Measurements from ENCODE around the gene ABTB2. TPM values are rescaled to one million over a fixed set of nuclear protein-coding genes. Genes with fewer than 3 reads are reported as not detected.

The ABTB2 gene
- polyA plus RNA-seq, 1 of the 3 experiments (the other 2 are of a cell fraction): 7.8 TPM

DNA sequence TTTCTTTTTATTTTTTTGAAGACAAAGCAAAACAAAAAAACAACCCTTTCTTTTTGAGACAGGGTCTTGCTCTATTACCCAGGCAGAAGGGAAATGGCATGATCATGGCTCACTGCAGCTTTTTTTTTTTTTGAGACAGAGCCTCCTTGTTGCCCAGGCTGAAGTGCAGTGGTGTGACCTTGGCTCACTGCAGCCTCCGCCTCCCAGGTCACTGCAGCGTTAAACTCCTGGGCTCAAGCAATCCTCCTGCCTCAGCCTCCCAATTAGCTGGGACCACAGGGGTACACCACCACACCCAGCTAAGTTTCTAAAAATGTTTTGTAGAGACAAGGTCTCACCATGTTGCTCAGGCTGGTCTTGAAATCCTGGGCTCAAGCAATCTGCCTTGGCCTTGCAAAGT is 124.6 kb downstream of the ABTB2 start:
- peaks cover 9 to 13% of the 10 kb centered on the region in 2 experiments; a peak in 2 of 4 replicates for H3K4me1 ChIP-seq (ENCODE audit: control insufficient read depth in 1 of 2, insufficient read depth in 2 of 2, low read depth in 1 of 2, low read length in 1 of 2)
- no peak overlapping the region for H2AFZ ChIP-seq (ENCODE audit: low read depth)
- no peaks in the 10 kb centered on the region for H3K36me3 ChIP-seq (replicated peaks in 1 of 2; ENCODE audit: control insufficient read depth in 1 of 2, insufficient read depth in 2 of 2, low read length in 1 of 2)
- no peak for TF ChIP-seq GABPA (IDR thresholded peaks at IDR 0.05; ENCODE audit: low read depth)
- no peak for TF ChIP-seq NRF1 (IDR thresholded peaks at IDR 0.05; ENCODE audit: low read depth, low read length)
- TF ChIP-seq, protein P1, sequence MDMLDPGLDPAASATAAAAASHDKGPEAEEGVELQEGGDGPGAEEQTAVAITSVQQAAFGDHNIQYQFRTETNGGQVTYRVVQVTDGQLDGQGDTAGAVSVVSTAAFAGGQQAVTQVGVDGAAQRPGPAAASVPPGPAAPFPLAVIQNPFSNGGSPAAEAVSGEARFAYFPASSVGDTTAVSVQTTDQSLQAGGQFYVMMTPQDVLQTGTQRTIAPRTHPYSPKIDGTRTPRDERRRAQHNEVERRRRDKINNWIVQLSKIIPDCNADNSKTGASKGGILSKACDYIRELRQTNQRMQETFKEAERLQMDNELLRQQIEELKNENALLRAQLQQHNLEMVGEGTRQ (IDR thresholded peaks at IDR 0.05; ENCODE audit: borderline replicate concordance, low read depth, low read length): no peak
- TF ChIP-seq RAD21 (IDR thresholded peaks at IDR 0.05; ENCODE audit: low read length): no peak
- TF ChIP-seq TCF12 (IDR thresholded peaks at IDR 0.05): no peak
- TF ChIP-seq, protein P2, sequence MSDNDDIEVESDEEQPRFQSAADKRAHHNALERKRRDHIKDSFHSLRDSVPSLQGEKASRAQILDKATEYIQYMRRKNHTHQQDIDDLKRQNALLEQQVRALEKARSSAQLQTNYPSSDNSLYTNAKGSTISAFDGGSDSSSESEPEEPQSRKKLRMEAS (IDR thresholded peaks at IDR 0.05; ENCODE audit: low read depth): no peak
- TF ChIP-seq GATA2 (CRISPR knock-in tag; IDR thresholded peaks at IDR 0.05): no peak
- TF ChIP-seq RCOR1 (IDR thresholded peaks at IDR 0.05; ENCODE audit: low read length): no peak
- TF ChIP-seq EZH2phosphoT487 (IDR thresholded peaks at IDR 0.05; ENCODE audit: borderline replicate concordance, low read depth): no peak
- TF ChIP-seq SIN3A (IDR thresholded peaks at IDR 0.05; ENCODE audit: borderline replicate concordance, low read depth, low read length): no peak
- TF ChIP-seq, protein P3, sequence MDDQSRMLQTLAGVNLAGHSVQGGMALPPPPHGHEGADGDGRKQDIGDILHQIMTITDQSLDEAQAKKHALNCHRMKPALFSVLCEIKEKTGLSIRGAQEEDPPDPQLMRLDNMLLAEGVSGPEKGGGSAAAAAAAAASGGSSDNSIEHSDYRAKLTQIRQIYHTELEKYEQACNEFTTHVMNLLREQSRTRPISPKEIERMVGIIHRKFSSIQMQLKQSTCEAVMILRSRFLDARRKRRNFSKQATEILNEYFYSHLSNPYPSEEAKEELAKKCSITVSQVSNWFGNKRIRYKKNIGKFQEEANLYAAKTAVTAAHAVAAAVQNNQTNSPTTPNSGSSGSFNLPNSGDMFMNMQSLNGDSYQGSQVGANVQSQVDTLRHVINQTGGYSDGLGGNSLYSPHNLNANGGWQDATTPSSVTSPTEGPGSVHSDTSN (IDR thresholded peaks at IDR 0.05): no peak
- no peak for TF ChIP-seq FOSL2 (IDR thresholded peaks at IDR 0.05; ENCODE audit: borderline replicate concordance, low read depth)
- TF ChIP-seq YY1 (IDR thresholded peaks at IDR 0.05; ENCODE audit: low read depth): no peak
- TF ChIP-seq NFIC (IDR thresholded peaks at IDR 0.05; ENCODE audit: borderline replicate concordance): no peak
- TF ChIP-seq SMC3 (IDR thresholded peaks at IDR 0.05; ENCODE audit: low read depth, low read length): no peak
- TF ChIP-seq JUND (IDR thresholded peaks at IDR 0.05): no peak
- TF ChIP-seq, protein P4, sequence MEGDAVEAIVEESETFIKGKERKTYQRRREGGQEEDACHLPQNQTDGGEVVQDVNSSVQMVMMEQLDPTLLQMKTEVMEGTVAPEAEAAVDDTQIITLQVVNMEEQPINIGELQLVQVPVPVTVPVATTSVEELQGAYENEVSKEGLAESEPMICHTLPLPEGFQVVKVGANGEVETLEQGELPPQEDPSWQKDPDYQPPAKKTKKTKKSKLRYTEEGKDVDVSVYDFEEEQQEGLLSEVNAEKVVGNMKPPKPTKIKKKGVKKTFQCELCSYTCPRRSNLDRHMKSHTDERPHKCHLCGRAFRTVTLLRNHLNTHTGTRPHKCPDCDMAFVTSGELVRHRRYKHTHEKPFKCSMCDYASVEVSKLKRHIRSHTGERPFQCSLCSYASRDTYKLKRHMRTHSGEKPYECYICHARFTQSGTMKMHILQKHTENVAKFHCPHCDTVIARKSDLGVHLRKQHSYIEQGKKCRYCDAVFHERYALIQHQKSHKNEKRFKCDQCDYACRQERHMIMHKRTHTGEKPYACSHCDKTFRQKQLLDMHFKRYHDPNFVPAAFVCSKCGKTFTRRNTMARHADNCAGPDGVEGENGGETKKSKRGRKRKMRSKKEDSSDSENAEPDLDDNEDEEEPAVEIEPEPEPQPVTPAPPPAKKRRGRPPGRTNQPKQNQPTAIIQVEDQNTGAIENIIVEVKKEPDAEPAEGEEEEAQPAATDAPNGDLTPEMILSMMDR (IDR thresholded peaks at IDR 0.05): no peak
- no peak for TF ChIP-seq MEF2A (IDR thresholded peaks at IDR 0.05; ENCODE audit: borderline replicate concordance, low read depth)
- TF ChIP-seq ELF1 (IDR thresholded peaks at IDR 0.05): no peak
- WGBS (ENCODE audit: low lambda C conversion rate): 96% methylated on average over 2 of the region's 2 CpGs
- H3K9me3 ChIP-seq: no peaks in the 10 kb centered on the region
- ChIA-PET CTCF (no interaction called here), POLR2A (no interaction called here)
- no peaks in the 10 kb centered on the region for H3K79me2 ChIP-seq (ENCODE audit: insufficient read depth)
- no peak overlapping the region for H3K4me3 ChIP-seq (ENCODE audit: low read depth in 2 of 2, low read length in 1 of 2)
- H3K4me2 ChIP-seq: no peak overlapping the region
- no peak overlapping the region for H3K27ac ChIP-seq (ENCODE audit: low read depth in 2 of 2, low read length in 1 of 2)
- H3K27me3 ChIP-seq (ENCODE audit: insufficient read depth): no peaks in the 10 kb centered on the region
- H3F3A ChIP-seq (replicated peaks; ENCODE audit: insufficient read depth): no peaks in the 10 kb centered on the region
- no peak overlapping the region for H3K9ac ChIP-seq
- DNase-seq: no peak
- no peaks in the 10 kb centered on the region for H4K20me1 ChIP-seq (ENCODE audit: insufficient read depth)
- no peaks in the 10 kb centered on the region for H3K9me2 ChIP-seq

Measured in SK-N-SH (cell line).